ENCODE results near the gene TMEM259. TPM values are rescaled to one million over a fixed set of nuclear protein-coding genes. Genes with fewer than 3 reads are reported as not detected.

TMEM259 gene
- total RNA-seq (100 to 1,000 TPM in 4 of 5 donors, 10 to 100 TPM in 1; 59.7 to 536 (median 338) TPM), polyA plus RNA-seq (100 to 1,000 TPM in 1 of 3 donors, 10 to 100 TPM in 2; 60.5 to 199 (median 89.2) TPM)
- long read RNA-seq, donor 1, transcript TMEM259-208 (1 exons, 1,637 nt) = major isoform, 12 of 20 reads
- long read RNA-seq, donor 1, partial matches to known transcripts = 6 of 20 reads
- long read RNA-seq, donor 1, other reads (novel, unspliced or antisense) = 0 of 20 reads
- long read RNA-seq, donor 2, transcript TMEM259-208 (1 exons, 1,637 nt) = minor isoform, 8 of 35 reads
- long read RNA-seq, donor 2, transcript TMEM259-202 (11 exons, 2,748 nt) = major isoform, 16 of 35 reads
- long read RNA-seq, donor 2, partial matches to known transcripts = 5 of 35 reads
- long read RNA-seq, donor 2, other reads (novel, unspliced or antisense) = 6 of 35 reads
- long read RNA-seq, donor 3, transcript TMEM259-202 (11 exons, 2,748 nt) = minor isoform, 6 of 27 reads
- long read RNA-seq, donor 3, transcript TMEM259-208 (1 exons, 1,637 nt) = major isoform, 13 of 27 reads
- long read RNA-seq, donor 3, partial matches to known transcripts = 7 of 27 reads
- long read RNA-seq, donor 3, other reads (novel, unspliced or antisense) = 0 of 27 reads
- long read RNA-seq, donor 4 = 0 reads
- long read RNA-seq, donor 5, transcript TMEM259-208 (1 exons, 1,637 nt) = major isoform, 20 of 37 reads
- long read RNA-seq, donor 5, partial matches to known transcripts = 16 of 37 reads
- long read RNA-seq, donor 5, other reads (novel, unspliced or antisense) = 0 of 37 reads
- long read RNA-seq, donor 6, transcript TMEM259-202 (11 exons, 2,748 nt) = minor isoform, 18 of 119 reads
- long read RNA-seq, donor 6, transcript TMEM259-208 (1 exons, 1,637 nt) = major isoform, 55 of 119 reads
- long read RNA-seq, donor 6, partial matches to known transcripts = 32 of 119 reads
- long read RNA-seq, donor 6, other reads (novel, unspliced or antisense) = 13 of 119 reads
- long read RNA-seq, donor 7, transcript TMEM259-208 (1 exons, 1,637 nt) = major isoform, 10 of 32 reads
- long read RNA-seq, donor 7, partial matches to known transcripts = 21 of 32 reads
- long read RNA-seq, donor 7, other reads (novel, unspliced or antisense) = 0 of 32 reads
- long read RNA-seq, donor 8, transcript TMEM259-208 (1 exons, 1,637 nt) = major isoform, 23 of 32 reads
- long read RNA-seq, donor 8, partial matches to known transcripts = 0 of 32 reads
- long read RNA-seq, donor 8, other reads (novel, unspliced or antisense) = 5 of 32 reads
- long read RNA-seq, donor 9, transcript TMEM259-208 (1 exons, 1,637 nt) = major isoform, 23 of 33 reads
- long read RNA-seq, donor 9, partial matches to known transcripts = 8 of 33 reads
- long read RNA-seq, donor 9, other reads (novel, unspliced or antisense) = 0 of 33 reads
- long read RNA-seq, donor 10, transcript TMEM259-202 (11 exons, 2,748 nt) = major isoform, 7 of 12 reads
- long read RNA-seq, donor 10, transcript TMEM259-208 (1 exons, 1,637 nt) = minor isoform, 5 of 12 reads
- long read RNA-seq, donor 10, partial matches to known transcripts = 0 of 12 reads
- long read RNA-seq, donor 10, other reads (novel, unspliced or antisense) = 0 of 12 reads

- peaks cover 0 to 5% (median 0%) of the 10 kb centered on the region in 4 donors for H3K36me3 ChIP-seq
- 0 to 1% (median 1%) methylated on average over 10 to 68 of the region's 68 CpGs for WGBS, 5 donors
- TF ChIP-seq POLR2AphosphoS5 (IDR thresholded peaks at IDR 0.05) (peak; percentile 75 to 96 (median 87)), EP300 (IDR thresholded peaks at IDR 0.05) (no peak), POLR2A (IDR thresholded peaks at IDR 0.05) (peak in 1 of 4 donors; percentile 57)
- intact Hi-C loops (cut with DNase I; ENCODE audit: low total_unique reads) = no loop called here
- peak; percentile 98 to 99 for DNase-seq
- peaks cover 40 to 70% (median 58%) of the 10 kb centered on the region in 4 donors for H3K4me1 ChIP-seq
- peak within 1 kb of the TSS; percentile 89 to 99 (median 94) for H3K27ac ChIP-seq
- no peaks in the 10 kb centered on the region for H3K27me3 ChIP-seq
- peak within 1 kb of the TSS; percentile 96 to 97 (median 97) for H3K4me3 ChIP-seq
- no peaks in the 10 kb centered on the region for H3K9me3 ChIP-seq
Observed at GRCh38 chr19:1020868-1021425, at the start of gene TMEM259. Gene TMEM259, minus strand, starts transcription at chr19:1021123. Its CDS starts 127 bp downstream, at chr19:1020996.

- Histone ChIP-seq H3K36me3 (peaks cover 0 to 23% (median 0%) of the 10 kb centered on the region in 4 donors), H3K4me1 (peaks cover 44 to 94% (median 76%) of the 10 kb centered on the region in 4 donors), H3K9me3 (no peaks in the 10 kb centered on the region), H3K27me3 (peaks cover 0 to 71% (median 39%) of the 10 kb centered on the region in 3 donors), H3K27ac (no peak overlapping the region), H3K4me3 (no peak overlapping the region)
- TF ChIP-seq CTCF (IDR thresholded peaks at IDR 0.05) (no peak), POLR2AphosphoS5 (IDR thresholded peaks at IDR 0.05) (no peak), EP300 (IDR thresholded peaks at IDR 0.05) (no peak), POLR2A (IDR thresholded peaks at IDR 0.05) (no peak)
- intact Hi-C loops (cut with DNase I; ENCODE audit: low total_unique reads) = no loop called here
- 14 to 51% (median 21%) methylated on average over 17 to 21 of the region's 21 CpGs for WGBS, 5 donors
- DNase-seq = no peak
Observed at GRCh38 chr19:1070576-1070930, 49.6 kb upstream of the TMEM259 start.

GRCh38 chr19:1069009-1069779, 48.3 kb upstream of the TMEM259 start:
- intact Hi-C loops (cut with DNase I; ENCODE audit: low total_unique reads) = no loop called here
- Histone ChIP-seq H3K27ac (peak overlapping the region; percentile 27 to 87 (median 77)), H3K4me1 (peaks cover 53 to 94% (median 76%) of the 10 kb centered on the region in 4 donors), H3K4me3 (peak overlapping the region; percentile 42 to 62 (median 50)), H3K36me3 (peaks cover 0 to 23% (median 0%) of the 10 kb centered on the region in 4 donors), H3K9me3 (no peaks in the 10 kb centered on the region), H3K27me3 (peaks cover 0 to 78% (median 39%) of the 10 kb centered on the region in 3 donors)
- 25 to 35% (median 26%) methylated on average over 22 to 25 of the region's 25 CpGs for WGBS, 5 donors
- TF ChIP-seq POLR2AphosphoS5 (IDR thresholded peaks at IDR 0.05) (peak in 2 of 3 donors; percentile 25 to 35), CTCF (IDR thresholded peaks at IDR 0.05) (no peak)
- DNase-seq = peak; percentile 69 to 74
